HG03571 (cell line): ENCODE results near the gene NXN.
"Not testable (repeated sequence)": the region's sequence is repeated elsewhere in the genome, so short reads cannot be mapped to it uniquely, and the experiment has no call there.

ENCODE experiments used
- ATAC-seq: cut with Tn5 transposase; IDR thresholded peaks from one replicate; pipeline ENCODE4 v1.9.1; 2021; ENCODE audit not compliant: unreplicated experiment

NXN gene

GRCh38 chr17:867896-868489, 111.6 kb downstream of the NXN start:
- no peak for ATAC-seq

- not testable (repeated sequence) for ATAC-seq
Measured at GRCh38 chr17:867238-867637, 112.3 kb downstream of the NXN start.

GRCh38 chr17:866568-867103, 112.9 kb downstream of the NXN start:
- no peak for ATAC-seq

- no peak for ATAC-seq
Measured at GRCh38 chr17:864315-864714, 115.3 kb downstream of the NXN start.

- no peak for ATAC-seq
Measured at GRCh38 chr17:863880-864279, 115.7 kb downstream of the NXN start.

GRCh38 chr17:862582-862981, 117.0 kb downstream of the NXN start:
- ATAC-seq: no peak

- no peak for ATAC-seq
Measured at GRCh38 chr17:861364-861763, 118.2 kb downstream of the NXN start.

- ATAC-seq: no peak
Measured at GRCh38 chr17:860805-861204, 118.8 kb downstream of the NXN start.

- no peak for ATAC-seq
Measured at GRCh38 chr17:859824-860195, 119.8 kb downstream of the NXN start.

GRCh38 chr17:859061-859823, 120.3 kb downstream of the NXN start:
- ATAC-seq: no peak

GRCh38 chr17:856149-856548, 123.4 kb downstream of the NXN start:
- no peak for ATAC-seq

- ATAC-seq: no peak
Measured at GRCh38 chr17:855569-855968, 124.0 kb downstream of the NXN start.

- ATAC-seq: not testable (repeated sequence)
Measured at GRCh38 chr17:852850-853249, 126.7 kb downstream of the NXN start.

GRCh38 chr17:852349-852748, 127.2 kb downstream of the NXN start:
- ATAC-seq: no peak

GRCh38 chr17:851924-852323, 127.7 kb downstream of the NXN start:
- no peak for ATAC-seq

GRCh38 chr17:850851-851763, 128.5 kb downstream of the NXN start:
- ATAC-seq: no peak

GRCh38 chr17:850086-850850, 129.3 kb downstream of the NXN start:
- ATAC-seq: no peak

GRCh38 chr17:848402-848801, 131.2 kb downstream of the NXN start:
- no peak for ATAC-seq

- ATAC-seq: no peak
Measured at GRCh38 chr17:846901-847843, 132.4 kb downstream of the NXN start.

GRCh38 chr17:841313-841712, 138.3 kb downstream of the NXN start:
- ATAC-seq: no peak
